HUES64 (cell line): ENCODE results near the gene AMN1.
"Not testable (repeated sequence)": the region's sequence is repeated elsewhere in the genome, so short reads cannot be mapped to it uniquely, and the experiment has no call there.

Experiments used
- H3K27ac ChIP-seq: 2 replicates; pipeline ENCODE4 v1.7.0; 2013; ENCODE audit warnings: low read depth, low read length, inconsistent platforms
- H3K27me3 ChIP-seq: 2 replicates; pipeline ENCODE4 v1.6.1; 2013; ENCODE audit warnings: mild to moderate bottlenecking, low read length; ENCODE audit not compliant: insufficient read depth
- H3K36me3 ChIP-seq: 2 replicates; pipeline ENCODE4 v1.6.1; 2013; ENCODE audit warnings: mild to moderate bottlenecking, low read length; ENCODE audit not compliant: insufficient read depth
- H3K4me1 ChIP-seq: 2 replicates; pipeline ENCODE4 v1.6.1; 2013; ENCODE audit warnings: mild to moderate bottlenecking, low read length, moderate library complexity; ENCODE audit not compliant: insufficient read depth
- H3K4me3 ChIP-seq: 2 replicates; pipeline ENCODE4 v1.5.1; 2013; ENCODE audit warnings: mild to moderate bottlenecking, low read length, moderate library complexity
- H3K9ac ChIP-seq: 2 replicates; pipeline ENCODE4 v1.6.1; 2013; ENCODE audit warnings: mild to moderate bottlenecking, low read depth, low read length
- H3K9me3 ChIP-seq: 2 replicates; pipeline ENCODE4 v1.6.1; 2013; ENCODE audit warnings: low read depth, low read length; ENCODE audit not compliant: insufficient read depth
- WGBS: fragments of 150-250, 120-280 bp; methylation state at CpG from one replicate; pipeline ENCODE4 v1.1.7; 2013; ENCODE audit warnings: missing lambda C conversion rate; 5-methylcytosine and 5-hydroxymethylcytosine counted together

AMN1 gene

GRCh38 chr12:31682136-31682962, 46.5 kb downstream of the AMN1 start:
- Histone ChIP-seq H3K4me3 (no peak overlapping the region), H3K9ac (no peak overlapping the region), H3K9me3 (peaks cover 15% of the 10 kb centered on the region), H3K4me1 (no peaks in the 10 kb centered on the region), H3K27me3 (no peaks in the 10 kb centered on the region), H3K27ac (no peak overlapping the region), H3K36me3 (peaks cover 14% of the 10 kb centered on the region)
- 19% methylated on average over 10 of the region's 10 CpGs for WGBS

- no peak overlapping the region for H3K4me3 ChIP-seq
- H3K4me1 ChIP-seq: peaks cover 6% of the 10 kb centered on the region
- H3K9me3 ChIP-seq: peaks cover 12% of the 10 kb centered on the region
- 0 out of 2 replicates have a peak, but pooled peaks cover 3% of the 10 kb centered on the region for H3K36me3 ChIP-seq
- H3K27me3 ChIP-seq: no peaks in the 10 kb centered on the region
- no peak overlapping the region for H3K27ac ChIP-seq
- WGBS: 96% methylated on average over 4 of the region's 4 CpGs
- H3K9ac ChIP-seq: no peak overlapping the region
These were observed 56.3 kb downstream of the AMN1 start for GRCh38 chr12:31672521-31672920.

GRCh38 chr12:31669582-31669981, 59.2 kb downstream of the AMN1 start:
- WGBS: 92% methylated on average over 2 of the region's 2 CpGs
- not testable (repeated sequence) for H3K9ac ChIP-seq, H3K4me1 ChIP-seq, H3K27me3 ChIP-seq, H3K36me3 ChIP-seq, H3K27ac ChIP-seq, H3K4me3 ChIP-seq
- H3K9me3 ChIP-seq: peaks cover 25% of the 10 kb centered on the region

GRCh38 chr12:31669020-31669419, 59.8 kb downstream of the AMN1 start:
- H3K27ac ChIP-seq: no peak overlapping the region
- H3K4me3 ChIP-seq: no peak overlapping the region
- H3K4me1 ChIP-seq: peaks cover 6% of the 10 kb centered on the region
- 0 out of 2 replicates have a peak, but pooled peaks cover 3% of the 10 kb centered on the region for H3K36me3 ChIP-seq
- no peaks in the 10 kb centered on the region for H3K27me3 ChIP-seq
- H3K9ac ChIP-seq: no peak overlapping the region
- H3K9me3 ChIP-seq: peaks cover 22% of the 10 kb centered on the region

GRCh38 chr12:31664038-31664437, 64.8 kb downstream of the AMN1 start:
- no peak overlapping the region for H3K9ac ChIP-seq
- no peaks in the 10 kb centered on the region for H3K27me3 ChIP-seq
- no peak overlapping the region for H3K27ac ChIP-seq
- H3K4me1 ChIP-seq: no peaks in the 10 kb centered on the region
- H3K4me3 ChIP-seq: no peak overlapping the region
- WGBS: 92% methylated on average over 6 of the region's 6 CpGs
- H3K36me3 ChIP-seq: no peaks in the 10 kb centered on the region
- H3K9me3 ChIP-seq: peaks cover 17% of the 10 kb centered on the region

GRCh38 chr12:31663576-31663975, 65.2 kb downstream of the AMN1 start:
- H3K27me3 ChIP-seq: no peaks in the 10 kb centered on the region
- no peak overlapping the region for H3K9ac ChIP-seq
- 81% methylated on average over 4 of the region's 4 CpGs for WGBS
- no peak overlapping the region for H3K4me3 ChIP-seq
- peaks cover 1% of the 10 kb centered on the region; the same call in 1 of the 2 replicates for H3K4me1 ChIP-seq
- peaks cover 13% of the 10 kb centered on the region; the same call in 1 of the 2 replicates for H3K9me3 ChIP-seq
- H3K36me3 ChIP-seq: no peaks in the 10 kb centered on the region
- no peak overlapping the region for H3K27ac ChIP-seq

- peaks cover 6% of the 10 kb centered on the region; the same call in 1 of the 2 replicates for H3K4me1 ChIP-seq
- H3K27ac ChIP-seq: no peak overlapping the region
- no peaks in the 10 kb centered on the region for H3K36me3 ChIP-seq
- H3K4me3 ChIP-seq: no peak overlapping the region
- peaks cover 13% of the 10 kb centered on the region; the same call in 1 of the 2 replicates for H3K9me3 ChIP-seq
- no peaks in the 10 kb centered on the region for H3K27me3 ChIP-seq
- 94% methylated on average over 5 of the region's 6 CpGs for WGBS
- no peak overlapping the region for H3K9ac ChIP-seq
These were observed 66.5 kb downstream of the AMN1 start for GRCh38 chr12:31662176-31662849.

- H3K27me3 ChIP-seq: no peaks in the 10 kb centered on the region
- 5% methylated on average over 47 of the region's 47 CpGs for WGBS
- H3K36me3 ChIP-seq: no peaks in the 10 kb centered on the region
- peak within 1 kb of the TSS; percentile 91; the same call in 1 of the 2 replicates for H3K27ac ChIP-seq
- peaks cover 6% of the 10 kb centered on the region; the same call in 1 of the 2 replicates for H3K4me1 ChIP-seq
- peak within 1 kb of the TSS; percentile 72 for H3K4me3 ChIP-seq
- H3K9me3 ChIP-seq: no peaks in the 10 kb centered on the region
- peak within 1 kb of the TSS; percentile 71 for H3K9ac ChIP-seq
These were observed 69.5 kb downstream of the AMN1 start, which contains the start of gene ETFBKMT for GRCh38 chr12:31659087-31659942. Gene ETFBKMT, plus strand, starts transcription at chr12:31659688. Its CDS starts 2,266 bp downstream, at chr12:31661954.

GRCh38 chr12:31658471-31659086, 70.2 kb downstream of the AMN1 start:
- Histone ChIP-seq H3K36me3 (no peaks in the 10 kb centered on the region), H3K27me3 (no peaks in the 10 kb centered on the region), H3K9me3 (no peaks in the 10 kb centered on the region), H3K27ac (peak overlapping the region; percentile 91; the same call in 1 of the 2 replicates), H3K9ac (peak overlapping the region; percentile 71), H3K4me1 (peaks cover 6% of the 10 kb centered on the region; the same call in 1 of the 2 replicates), H3K4me3 (peak overlapping the region; percentile 72)
- 32% methylated on average over 10 of the region's 11 CpGs for WGBS

- 94% methylated on average over 1 of the region's 1 CpG for WGBS
These were observed 73.0 kb downstream of the AMN1 start for GRCh38 chr12:31655792-31656191.

More at GRCh38 chr12:31655792-31656191, 73.0 kb downstream of the AMN1 start:
- Histone ChIP-seq H3K4me3 (no peak overlapping the region), H3K4me1 (peaks cover 6% of the 10 kb centered on the region; the same call in 1 of the 2 replicates), H3K36me3 (no peaks in the 10 kb centered on the region), H3K9ac (no peak overlapping the region), H3K27ac (no peak overlapping the region), H3K27me3 (no peaks in the 10 kb centered on the region), H3K9me3 (no peaks in the 10 kb centered on the region)
